ENCODE results near the gene MGAT3. TPM values are rescaled to one million over a fixed set of nuclear protein-coding genes. Genes with fewer than 3 reads are reported as not detected.
"Not testable (repeated sequence)": the region's sequence is repeated elsewhere in the genome, so short reads cannot be mapped to it uniquely, and the experiment has no call there.

MGAT3 gene
- polyA plus RNA-seq, 1 donor, result 22.4 TPM

DNA sequence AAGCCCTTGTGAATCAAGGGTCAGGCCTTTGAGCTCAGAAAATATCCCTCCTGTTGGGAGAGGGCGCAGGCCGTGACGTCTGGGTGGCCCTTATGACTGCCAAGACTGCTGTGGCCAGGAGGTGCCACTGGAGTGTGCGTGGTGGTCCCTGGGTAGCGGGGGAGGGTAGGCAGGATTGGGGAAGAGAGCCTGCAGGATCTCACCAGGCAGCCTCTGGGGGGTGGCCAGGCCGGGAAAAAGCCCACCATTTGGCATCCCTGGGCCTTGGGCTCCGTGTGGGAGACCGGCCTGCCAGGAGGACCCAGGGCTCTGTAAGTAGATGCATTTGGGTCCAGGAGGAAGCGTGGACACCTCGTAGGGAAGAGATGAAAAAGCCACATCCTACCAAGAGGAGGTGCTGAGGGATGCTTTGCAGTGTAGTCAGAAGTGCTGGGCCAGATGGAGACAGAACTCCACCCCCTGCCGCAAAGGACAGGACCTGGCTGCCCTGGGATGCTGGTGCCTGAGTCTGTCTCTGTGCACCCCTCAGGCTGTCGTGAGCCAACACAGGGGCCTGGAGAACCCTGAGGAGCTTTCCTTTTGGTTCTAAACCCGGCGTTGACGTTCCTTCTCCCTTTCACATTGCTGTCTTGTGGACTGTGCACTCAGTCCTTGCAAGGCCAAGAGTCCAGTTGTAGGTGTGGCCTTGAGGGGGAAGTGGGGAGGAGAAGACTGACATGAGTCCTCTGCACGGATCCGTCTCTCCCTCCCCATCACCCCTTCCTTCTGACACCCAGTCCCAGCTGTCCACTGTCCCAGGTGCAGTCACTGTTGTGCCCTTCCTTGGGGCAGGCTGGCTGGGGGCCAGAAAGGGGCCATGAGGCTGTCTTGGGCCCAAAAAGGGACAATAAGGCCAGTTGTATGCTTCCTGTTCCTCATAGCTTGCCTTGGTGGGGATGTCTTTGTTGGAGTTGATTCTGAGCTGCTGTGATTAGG is 32.6 kb downstream of the MGAT3 start:
- no peak for DNase-seq

DNA sequence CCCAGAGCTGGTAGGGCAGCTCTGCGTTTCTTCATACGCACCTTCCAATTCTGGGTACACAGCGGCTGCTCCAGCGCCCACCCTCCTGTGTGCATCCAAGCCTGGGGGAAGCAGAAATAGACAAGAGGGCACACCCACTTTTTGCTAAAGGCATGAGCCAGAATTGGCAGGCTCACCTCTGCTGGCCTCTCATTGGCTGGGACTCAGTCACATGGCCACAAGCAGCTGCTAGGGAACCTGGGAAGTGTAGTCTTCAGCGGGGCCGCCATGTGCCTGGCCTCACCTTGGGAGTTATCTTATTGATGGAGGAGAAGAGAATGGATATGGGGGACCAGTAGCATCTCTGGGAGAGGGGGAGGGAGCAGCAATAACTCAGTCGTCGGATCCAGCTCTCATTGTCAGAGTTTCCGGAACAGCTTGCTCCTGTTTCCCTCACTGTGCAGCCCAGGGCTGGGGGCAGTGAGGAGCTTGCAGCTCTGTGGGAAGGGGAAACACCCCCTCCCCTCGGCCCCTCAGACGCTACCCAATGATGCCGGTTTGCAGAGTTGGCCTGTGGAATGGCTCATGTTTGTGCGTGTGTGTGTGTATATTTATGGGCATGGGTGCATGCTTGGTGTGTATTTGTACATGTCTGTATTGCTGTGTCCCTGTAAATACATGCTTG is 33.5 kb downstream of the MGAT3 start:
- no peak for DNase-seq

DNA sequence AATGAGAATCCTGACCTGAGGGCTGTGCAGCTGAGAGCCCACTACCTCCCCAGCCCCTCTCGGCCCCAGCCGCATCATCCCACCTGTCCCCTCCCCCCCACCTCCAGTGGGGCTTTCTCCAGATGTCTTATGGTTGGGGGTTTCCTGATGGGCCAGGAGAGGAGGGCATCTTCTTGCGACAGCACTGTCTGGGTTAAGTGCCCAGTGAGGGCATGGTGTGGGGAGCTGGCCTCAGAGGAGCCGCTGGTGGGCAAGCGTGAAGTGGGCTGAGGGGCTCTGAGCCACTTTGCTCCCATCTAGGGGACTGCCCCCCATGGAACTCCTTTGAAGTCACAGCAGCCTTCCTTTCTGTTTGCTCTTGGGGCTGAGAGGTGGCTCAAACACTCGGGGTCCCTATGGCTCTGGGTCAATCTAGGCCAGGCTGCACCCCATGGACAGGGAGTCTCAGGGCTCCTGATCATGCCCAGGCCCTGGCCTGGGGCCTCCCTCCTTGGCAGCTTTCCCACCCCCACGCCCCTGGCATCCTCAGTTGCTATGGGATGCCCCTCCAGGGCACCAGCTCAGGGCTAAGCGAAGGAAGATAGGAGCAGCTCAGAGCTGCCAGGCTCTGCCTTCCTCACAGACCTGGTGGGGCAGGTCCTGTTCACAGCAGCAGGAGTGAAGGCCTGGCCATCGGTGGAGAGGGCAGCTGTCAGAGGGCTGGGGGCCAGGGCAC is 34.3 kb downstream of the MGAT3 start:
- no peak for DNase-seq

DNA sequence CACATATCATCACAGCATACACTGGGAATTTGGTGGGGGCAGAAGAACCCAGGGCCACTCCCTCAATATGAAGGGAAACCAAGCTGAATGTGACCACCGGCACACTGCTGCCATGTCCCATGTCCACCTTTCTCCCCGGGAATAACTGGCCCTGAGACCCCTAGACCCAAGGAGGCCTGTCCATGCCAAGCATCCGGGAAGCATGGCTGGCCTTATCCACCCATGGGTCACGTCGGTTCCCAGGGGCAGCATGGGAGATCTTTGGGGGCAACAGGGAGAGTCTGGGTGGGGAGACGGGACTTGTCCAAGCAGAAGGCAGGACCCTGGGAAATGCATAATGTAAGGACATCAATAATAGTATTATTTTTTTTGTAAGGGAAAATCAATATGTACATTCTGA is 34.9 kb downstream of the MGAT3 start:
- DNase-seq, result no peak

DNA sequence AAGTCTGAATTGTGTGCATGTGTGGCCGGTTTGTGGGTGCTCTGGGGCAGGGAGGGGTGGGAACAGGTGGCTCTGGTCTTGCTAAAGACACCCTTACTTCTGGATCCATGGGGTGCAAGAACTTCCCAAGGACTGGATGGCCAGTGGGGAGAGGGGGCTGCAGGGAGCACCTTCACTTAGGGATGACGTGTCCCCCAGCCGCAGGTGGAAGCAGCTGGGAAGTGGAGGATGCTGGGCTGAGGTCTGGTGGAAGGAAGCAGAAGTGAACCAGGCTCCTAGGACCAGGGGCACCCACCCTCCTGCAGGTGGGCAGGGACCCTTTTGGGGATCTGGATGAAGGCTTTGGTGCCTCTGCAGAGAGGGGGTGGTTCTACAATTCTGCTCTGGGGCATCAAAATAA is 35.4 kb downstream of the MGAT3 start:
- no peak for DNase-seq

DNA sequence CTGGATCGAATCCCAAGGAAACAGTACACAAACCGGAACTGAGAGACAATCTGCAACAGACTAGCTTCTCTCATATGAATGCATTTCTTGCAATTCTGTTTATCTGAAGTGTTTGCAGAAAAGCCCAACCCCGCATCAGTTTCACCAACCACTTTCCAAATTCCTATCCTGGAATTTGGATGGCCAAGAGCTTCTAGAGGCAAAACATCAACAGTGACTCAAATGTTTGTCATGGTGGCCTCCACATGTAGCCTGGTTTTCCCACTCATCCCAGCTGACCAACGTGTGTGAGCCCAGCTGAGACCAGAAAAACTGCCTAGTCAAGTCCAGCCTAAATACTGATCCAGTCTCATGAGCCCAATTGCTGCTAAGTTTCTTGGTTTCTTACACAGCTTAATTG is 36.9 kb downstream of the MGAT3 start:
- DNase-seq, result no peak

DNA sequence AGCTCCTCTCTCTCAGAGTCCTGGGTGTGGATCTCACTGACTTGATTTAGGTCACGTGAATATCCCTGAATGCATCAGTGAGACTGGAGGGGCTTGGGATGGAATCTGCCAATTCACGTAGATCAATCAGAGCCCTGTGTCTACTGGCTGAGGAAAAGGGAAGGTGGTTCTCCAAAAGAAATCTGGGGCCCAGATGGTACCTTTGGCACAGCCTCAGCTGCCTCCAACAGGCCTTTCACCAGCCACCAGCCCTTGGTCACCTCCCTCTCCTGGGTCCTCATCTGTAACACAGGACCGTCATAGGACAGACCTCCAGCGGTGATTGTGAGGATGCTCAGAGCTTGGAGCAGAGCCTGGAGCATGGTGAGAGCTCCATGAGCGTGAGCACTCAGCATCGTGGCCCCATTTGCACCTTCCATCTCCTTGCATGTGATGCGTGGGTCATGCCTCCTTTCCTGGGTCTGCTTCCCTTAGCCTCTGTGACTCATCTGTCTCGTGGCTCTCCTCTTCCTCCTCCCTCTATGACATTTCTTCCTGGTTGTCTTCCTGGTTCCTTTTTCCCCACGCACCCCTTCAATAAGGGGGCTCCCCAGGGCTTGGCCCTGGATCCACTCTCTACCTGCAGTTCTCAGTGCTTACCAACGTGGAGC is 37.8 kb downstream of the MGAT3 start:
- no peak for DNase-seq

DNA sequence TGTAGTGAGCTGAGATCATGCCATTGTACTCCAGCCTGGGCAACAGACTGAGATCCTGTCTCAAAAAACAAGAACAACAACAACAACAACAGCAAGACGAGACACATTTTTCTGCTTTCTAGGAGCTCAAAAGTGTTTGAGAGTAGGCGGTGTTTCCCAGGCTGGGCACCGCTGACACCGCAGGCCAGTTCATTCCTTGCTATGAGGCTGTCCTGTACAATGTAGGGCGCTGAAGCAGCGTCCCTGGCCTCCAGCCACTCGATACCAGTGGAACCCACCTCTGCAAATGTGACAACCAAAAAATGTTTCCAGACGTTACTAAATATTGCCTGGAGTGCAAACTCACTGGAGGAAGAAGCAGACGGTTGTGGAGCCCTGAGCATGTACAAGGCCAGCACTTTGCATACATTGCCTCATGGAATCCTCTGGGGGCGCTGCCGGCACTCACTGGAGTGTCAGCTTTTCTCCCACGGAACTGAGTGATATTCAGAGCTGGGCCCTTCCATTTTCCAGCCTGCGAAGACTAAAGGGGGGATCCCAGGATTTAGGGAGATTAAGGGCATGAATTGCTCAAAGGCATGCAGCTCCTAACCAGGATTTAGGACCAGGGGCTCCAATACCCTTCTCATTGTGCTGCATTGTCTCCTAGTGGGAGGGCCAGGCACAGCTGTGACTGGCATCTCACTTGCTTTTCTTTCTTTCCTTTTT is 39.5 kb downstream of the MGAT3 start:
- DNase-seq, result peak; percentile 80

DNA sequence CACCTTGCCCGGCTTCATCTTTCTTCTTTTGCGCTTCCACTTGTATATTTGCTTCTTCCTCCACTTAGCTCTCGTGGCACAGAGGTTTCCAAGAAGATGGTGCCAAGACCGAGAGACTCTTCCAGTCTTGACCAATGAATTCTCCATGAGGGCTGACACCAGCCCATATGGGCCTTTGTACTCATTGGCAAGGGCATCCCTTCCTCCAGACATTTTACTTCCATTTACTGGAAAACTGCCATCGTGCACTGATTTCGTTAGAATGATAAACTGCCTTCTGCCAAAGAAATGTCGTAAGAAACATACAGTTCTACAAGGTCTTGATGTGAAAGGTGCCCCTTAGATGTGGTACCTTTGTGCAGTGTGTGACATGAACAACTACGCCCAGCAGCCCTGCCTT is 40.6 kb downstream of the MGAT3 start:
- no peak for DNase-seq

DNA sequence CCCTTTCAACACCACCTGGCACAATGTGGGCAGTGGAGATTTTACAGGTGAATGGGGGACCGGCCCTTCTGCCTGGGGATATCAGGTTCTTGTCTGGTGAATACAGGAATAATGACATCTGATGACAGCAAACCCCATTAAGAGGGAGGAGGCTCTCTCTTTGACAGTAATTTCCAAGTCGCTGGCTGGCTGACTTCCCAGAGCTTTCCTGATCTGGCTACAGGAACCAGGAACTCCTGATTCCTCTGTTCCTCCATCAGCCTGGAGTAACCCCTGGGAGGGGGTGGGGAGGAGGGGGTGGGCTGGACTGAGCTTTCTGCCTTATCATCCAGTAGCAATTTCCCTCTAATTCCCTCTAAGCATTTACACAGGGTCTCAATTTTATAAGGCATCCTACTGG is 41.6 kb downstream of the MGAT3 start:
- no peak for DNase-seq

DNA sequence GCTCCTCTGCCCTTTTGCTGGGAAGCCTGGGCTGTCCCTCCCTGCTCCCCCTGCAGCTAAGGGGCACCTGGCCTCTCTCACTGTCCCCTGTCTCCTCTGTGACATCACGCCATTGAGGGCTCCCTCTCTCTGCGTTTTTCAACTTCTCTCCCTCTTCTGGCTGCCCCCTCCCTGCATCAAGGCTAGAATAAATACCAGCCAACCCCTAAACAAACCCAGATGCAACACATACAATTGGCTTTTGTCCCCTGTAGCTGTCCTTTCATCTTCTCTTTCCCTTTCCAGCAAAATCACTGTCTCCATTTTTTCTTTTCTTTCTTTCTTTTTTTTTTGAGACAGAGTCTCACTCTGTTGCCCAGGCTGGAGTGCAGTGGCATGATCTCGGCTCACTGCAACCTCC is 42.0 kb downstream of the MGAT3 start:
- DNase-seq, result no peak

DNA sequence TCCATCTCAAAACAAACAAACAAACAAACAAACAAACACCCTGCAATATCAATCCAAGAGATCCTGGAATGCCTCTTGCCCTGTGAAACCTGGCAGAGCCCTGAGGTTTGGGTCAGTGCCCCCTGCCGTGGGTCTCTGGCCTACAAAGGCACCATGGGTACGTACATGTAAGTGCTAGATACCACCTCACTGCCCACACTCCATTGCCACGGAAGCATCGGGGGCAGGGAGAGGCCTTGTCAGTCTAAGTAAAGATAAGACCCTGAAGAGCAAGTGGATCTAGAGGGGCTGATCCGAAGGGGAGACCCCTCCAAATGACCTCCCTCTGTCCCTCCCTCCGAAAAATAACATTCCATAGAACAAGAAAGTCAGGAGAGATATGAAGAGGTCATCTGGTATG is 43.3 kb downstream of the MGAT3 start:
- no peak for DNase-seq

DNA sequence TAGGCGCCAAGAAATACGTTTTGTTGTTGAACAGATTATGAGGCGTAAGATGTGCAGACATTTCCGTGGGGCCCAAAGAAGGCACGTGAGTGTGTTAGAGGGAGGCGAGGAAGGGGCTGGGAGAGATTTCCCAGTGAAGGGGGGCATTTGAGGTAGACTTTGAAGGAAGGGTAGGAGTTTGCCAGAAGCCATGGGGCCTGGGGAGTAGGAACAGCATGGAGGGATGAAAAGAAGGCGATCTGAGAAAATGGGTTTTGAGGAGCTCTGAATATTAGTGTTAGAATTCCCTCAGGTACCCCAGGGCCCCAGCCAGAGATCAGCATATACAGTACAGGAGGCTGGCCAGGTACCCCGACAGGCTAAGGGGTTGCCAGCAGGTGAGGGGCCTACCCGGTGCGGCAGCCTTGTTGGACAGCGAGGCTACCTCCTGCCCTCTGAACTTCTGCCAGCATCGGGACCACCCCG is 44.9 kb downstream of the MGAT3 start:
- DNase-seq, result no peak

DNA sequence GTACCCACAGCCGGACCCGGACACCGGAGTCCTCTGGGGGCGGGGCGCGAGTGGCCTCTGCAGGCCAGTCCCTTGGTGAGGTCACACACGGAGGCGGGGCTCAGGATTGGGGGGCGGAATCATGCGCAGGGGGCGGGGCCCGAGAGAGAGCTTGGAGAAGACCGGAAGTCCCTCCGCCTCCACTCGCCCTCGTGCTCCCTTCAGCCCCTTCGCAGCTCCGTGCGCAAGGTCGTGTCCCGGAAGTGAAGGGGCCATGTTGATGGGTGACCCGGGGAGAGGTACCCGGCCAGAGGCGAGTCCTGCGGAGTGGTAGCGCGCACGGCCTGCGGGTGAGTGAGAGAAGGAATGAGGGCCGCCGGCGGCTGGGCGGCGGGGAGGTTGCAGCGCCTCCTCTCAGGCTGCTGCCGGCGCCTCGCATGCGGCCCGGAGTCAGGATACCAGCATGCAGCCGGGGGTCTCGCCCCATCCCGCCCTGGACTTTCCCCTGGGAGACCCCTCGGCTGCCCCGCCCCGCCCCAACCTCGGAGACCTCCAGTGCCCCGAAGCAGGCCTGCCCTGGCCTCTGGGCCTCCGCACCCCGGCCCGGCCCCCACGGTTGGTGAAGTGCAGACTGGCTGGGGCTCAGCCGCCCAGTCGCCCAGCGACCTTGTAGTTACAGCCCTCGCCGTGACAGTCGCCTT is 45.4 kb downstream of the MGAT3 start, which contains the start of gene MIEF1:
MIEF1 (plus strand) TSS at position 182 of the 680 bp plus-strand sequence. CDS start 9,005 bp downstream, outside the sequence.
- peak; percentile 97 for DNase-seq

DNA sequence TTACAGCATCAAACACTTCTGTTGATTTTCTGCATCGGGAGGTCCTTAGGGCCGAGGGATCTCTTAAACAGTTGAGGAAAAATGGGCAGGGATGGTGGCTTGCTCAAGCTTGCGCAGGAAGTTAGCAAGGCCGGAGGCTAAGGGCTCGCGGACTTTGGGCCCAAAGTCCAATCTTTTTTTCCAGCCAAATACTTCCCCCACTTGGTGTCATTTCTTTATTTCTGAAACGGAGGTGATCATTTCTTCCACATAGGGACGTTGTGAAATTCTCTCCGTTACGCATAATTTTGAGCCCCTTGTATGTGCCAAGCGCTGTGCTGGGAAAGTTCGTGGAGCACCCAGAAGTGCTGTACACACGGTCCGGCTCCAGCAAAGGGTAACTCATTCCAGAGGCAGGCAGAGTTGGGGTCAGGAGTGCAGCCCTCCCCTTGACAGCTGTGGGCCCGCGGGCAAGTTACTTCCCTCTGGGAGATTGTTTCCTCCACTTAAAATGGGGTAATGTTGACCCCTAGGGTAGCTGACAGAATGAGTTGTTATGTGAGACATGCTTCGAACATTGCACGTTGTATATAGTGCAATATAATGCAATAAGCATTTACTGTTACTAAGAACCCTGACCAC is 46.1 kb downstream of the MGAT3 start:
- no peak for DNase-seq

DNA sequence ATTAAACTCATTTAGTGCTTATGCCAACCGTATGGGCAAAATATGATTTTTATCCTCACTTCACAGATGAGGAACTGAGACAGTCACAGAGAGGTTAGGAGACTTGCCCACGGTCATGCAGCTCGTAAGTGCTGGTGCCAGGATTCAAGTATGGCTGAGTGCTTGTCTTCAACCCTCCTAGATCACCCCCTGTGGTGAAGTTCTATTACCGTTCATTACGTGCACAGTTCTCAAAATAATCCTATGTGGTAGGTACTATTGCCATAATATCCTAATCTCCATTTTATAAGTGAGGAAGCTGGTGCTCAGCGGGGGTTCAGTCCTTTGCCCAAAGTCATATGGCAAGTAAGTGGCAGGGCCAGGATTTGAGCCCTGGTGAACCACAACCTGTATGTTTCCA is 46.8 kb downstream of the MGAT3 start:
- DNase-seq, result no peak

DNA sequence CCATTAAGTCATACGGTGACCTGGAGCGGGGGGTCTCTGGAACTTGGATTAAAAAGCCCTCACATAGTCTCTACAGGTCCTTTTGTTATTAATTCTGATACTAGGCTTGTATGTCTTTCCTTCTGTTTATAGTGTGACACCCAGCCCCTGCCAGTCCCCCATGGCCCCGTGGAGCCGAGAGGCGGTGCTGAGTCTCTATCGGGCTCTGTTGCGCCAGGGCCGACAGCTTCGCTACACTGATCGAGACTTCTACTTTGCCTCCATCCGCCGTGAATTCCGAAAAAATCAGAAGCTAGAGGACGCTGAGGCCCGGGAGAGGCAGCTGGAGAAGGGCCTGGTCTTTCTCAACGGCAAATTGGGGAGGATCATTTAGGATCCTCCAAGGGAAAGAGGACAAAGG is 47.3 kb downstream of the MGAT3 start:
- DNase-seq, result no peak

DNA sequence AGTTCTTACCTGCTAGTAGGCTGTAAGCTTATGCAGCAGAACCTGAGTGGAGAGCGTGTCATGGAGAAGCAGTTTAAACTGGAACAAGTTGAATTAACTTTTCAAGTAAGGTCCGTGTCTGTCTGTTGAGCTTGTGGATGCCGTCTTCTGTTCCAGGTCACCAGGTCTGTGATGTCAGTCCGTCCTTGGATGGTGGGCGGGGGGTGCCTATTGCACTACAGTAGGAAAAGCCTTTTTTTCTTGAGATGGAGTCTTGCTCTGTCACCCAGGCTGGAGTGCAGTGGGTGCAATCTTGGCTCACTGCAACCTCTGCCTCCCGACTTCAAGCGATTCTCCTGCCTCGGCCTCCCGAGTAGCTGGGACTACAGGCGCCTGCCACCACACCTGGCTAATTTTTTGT is 50.2 kb downstream of the MGAT3 start:
- not testable (repeated sequence) for DNase-seq

DNA sequence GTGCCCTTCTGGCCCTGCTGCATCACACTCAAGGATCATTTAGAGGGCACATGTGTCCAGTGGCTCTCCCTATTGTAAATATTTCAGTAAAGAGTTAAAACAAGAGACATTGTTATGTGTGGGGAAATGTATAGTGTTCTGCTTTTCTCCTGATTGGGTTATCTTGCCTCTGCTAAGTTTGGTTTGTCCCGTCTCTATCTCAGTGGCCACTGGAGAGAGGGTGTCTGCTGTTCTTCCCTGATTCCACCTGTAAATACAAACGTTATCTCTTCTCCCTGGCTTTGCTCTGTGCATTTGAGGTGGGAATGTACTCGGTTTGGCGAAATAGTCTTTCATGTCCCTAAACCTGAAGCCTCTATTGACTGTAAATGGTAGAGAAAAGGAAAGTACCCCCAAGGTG is 51.6 kb downstream of the MGAT3 start:
- DNase-seq, result no peak

DNA sequence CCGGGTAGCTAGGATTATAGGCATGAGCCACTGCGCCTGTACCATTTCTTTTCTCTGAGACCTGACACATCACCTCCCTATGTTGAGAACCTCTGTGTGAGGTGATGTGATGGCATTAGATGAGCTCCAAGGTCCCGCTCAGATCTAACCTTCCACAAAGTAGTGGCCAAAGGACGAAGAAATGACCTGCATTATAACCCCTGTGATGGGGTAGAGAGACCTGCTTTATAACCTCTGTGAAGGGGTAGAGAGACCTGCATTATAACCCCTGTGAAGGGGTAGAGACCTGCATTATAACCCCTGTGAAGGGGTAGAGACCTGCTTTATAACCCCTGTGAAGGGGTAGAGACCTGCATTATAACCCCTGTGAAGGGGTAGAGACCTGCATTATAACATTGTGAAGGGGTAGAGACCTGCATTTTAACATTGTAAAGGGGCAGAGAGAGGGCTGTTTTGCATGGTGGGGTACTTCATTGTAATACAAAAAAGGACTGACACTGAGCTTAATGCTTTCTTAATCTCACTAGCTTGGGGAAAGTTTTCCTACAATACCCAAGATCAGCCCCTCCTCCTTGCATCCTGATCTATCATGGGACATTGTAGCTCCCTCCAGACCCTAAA is 53.8 kb downstream of the MGAT3 start:
- no peak for DNase-seq
